IMR-90 (cell line): ENCODE results near the gene IL15RA. TPM values are rescaled to one million over a fixed set of nuclear protein-coding genes. Genes with fewer than 3 reads are reported as not detected.
A peak's percentile ranks its signal among the peaks of the same experiment; 100 is the strongest.

ENCODE experiments used
- ATAC-seq: fragments of 200-7000 bp; cut with Tn5 transposase; 2 replicates; pipeline ENCODE4 v1.9.1; 2020; ENCODE audit warnings: low read depth, mild to moderate bottlenecking, moderate library complexity
- BruUV-seq: library from RNA; stranded (reverse); fragments of 400-500 nt; replicated peaks from 2 replicates; lab custom pipeline; 2021; lab: Mats Ljungman, UMichigan
- CTCF ChIA-PET: fragments of 300-600 bp; formaldehyde crosslinking; extraction: SDS; loops from one replicate; lab custom pipeline; 2021; ENCODE audit warnings: antibody characterized with exemption; lab: Yijun Ruan, JAX
- POLR2A ChIA-PET: fragments of 300-600 bp; sonication (Branson Sonifier 250); formaldehyde crosslinking; loops from one replicate; lab custom pipeline; 2022; ENCODE audit warnings: antibody characterized with exemption; ENCODE audit not compliant: unreplicated experiment; lab: Charles Lee
- DNase-seq: peaks from one replicate; pipeline ENCODE4 v3.0.0; 2013
- H2AFZ ChIP-seq: replicated peaks from 2 replicates; pipeline ENCODE3; 2013; ENCODE audit warnings: low read length, mild to moderate bottlenecking; ENCODE audit not compliant: poor library complexity
- H2AK5ac ChIP-seq: 2 replicates; pipeline ENCODE4 v1.6.1; 2013; ENCODE audit warnings: low read depth, low read length, inconsistent platforms
- H2AK9ac ChIP-seq: replicated peaks from 2 replicates; pipeline ENCODE3; 2013; ENCODE audit warnings: mild to moderate bottlenecking, low read depth, low read length, moderate library complexity; ENCODE audit not compliant: poor library complexity
- H2BK120ac ChIP-seq: 2 replicates; pipeline ENCODE4 v1.6.1; 2013; ENCODE audit warnings: low read depth, low read length, inconsistent platforms
- H2BK15ac ChIP-seq: 3 replicates; pipeline ENCODE4 v1.6.1; 2013; ENCODE audit warnings: low read depth, low read length, inconsistent platforms
- H2BK20ac ChIP-seq: 2 replicates; pipeline ENCODE4 v1.6.1; 2013; ENCODE audit warnings: low read depth, mild to moderate bottlenecking, inconsistent platforms, low read length, moderate library complexity
- H2BK5ac ChIP-seq: 2 replicates; pipeline ENCODE4 v1.6.1; 2013; ENCODE audit warnings: mild to moderate bottlenecking, low read depth, low read length, inconsistent platforms; ENCODE audit not compliant: poor library complexity, severe bottlenecking
- H3K14ac ChIP-seq: replicated peaks from 2 replicates; pipeline ENCODE4 v1.6.1; 2013; ENCODE audit warnings: low read depth, low read length, inconsistent platforms
- H3K18ac ChIP-seq: 2 replicates; pipeline ENCODE4 v1.6.1; 2013; ENCODE audit warnings: low read depth, low read length, control low read depth
- H3K23ac ChIP-seq: 2 replicates; pipeline ENCODE4 v1.6.1; 2013; ENCODE audit warnings: low read depth, low read length, inconsistent platforms
- H3K27ac ChIP-seq: 2 replicates; pipeline ENCODE4 v1.5.1; 2013; ENCODE audit warnings: mild to moderate bottlenecking, control low read depth, low read length; ENCODE audit not compliant: insufficient read depth
- H3K27me3 ChIP-seq: 2 replicates; pipeline ENCODE4 v1.6.1; 2013; ENCODE audit warnings: low read length; ENCODE audit not compliant: control insufficient read depth, insufficient read depth
- H3K36me3 ChIP-seq: 2 replicates; pipeline ENCODE4 v1.6.1; 2013; ENCODE audit warnings: low read length, mixed read lengths; ENCODE audit not compliant: control insufficient read depth, insufficient read depth
- H3K4ac ChIP-seq: 2 replicates; pipeline ENCODE4 v1.6.1; 2013; ENCODE audit warnings: low read depth, low read length, inconsistent platforms
- H3K4me1 ChIP-seq: 2 replicates; pipeline ENCODE4 v1.6.1; 2013; ENCODE audit warnings: low read length, mixed read lengths; ENCODE audit not compliant: control insufficient read depth, insufficient read depth
- H3K4me2 ChIP-seq: 2 replicates; pipeline ENCODE4 v1.6.1; 2013; ENCODE audit warnings: low read depth, mild to moderate bottlenecking, control low read depth, low read length, moderate library complexity
- H3K4me3 ChIP-seq: 2 replicates; pipeline ENCODE4 v1.5.1; 2013; ENCODE audit warnings: low read depth, mild to moderate bottlenecking, control low read depth, low read length, moderate library complexity; ENCODE audit not compliant: insufficient read depth
- H3K56ac ChIP-seq: 2 replicates; pipeline ENCODE4 v1.6.1; 2013; ENCODE audit warnings: low read length, inconsistent platforms; ENCODE audit not compliant: insufficient read depth; ENCODE audit errors: extremely low read depth
- H3K79me1 ChIP-seq, 2 experiments: 2 replicates each; pipeline ENCODE4 v1.6.1; 2013; ENCODE audit warnings: low read length in 2 of 2, inconsistent platforms in 1 of 2, low read depth in 1 of 2
- H3K9ac ChIP-seq: 2 replicates; pipeline ENCODE4 v1.6.1; 2013; ENCODE audit warnings: low read depth, low read length, control low read depth
- H3K9me1 ChIP-seq: 2 replicates; pipeline ENCODE4 v1.6.1; 2013; ENCODE audit warnings: low read length, inconsistent platforms; ENCODE audit not compliant: insufficient read depth
- H3K9me3 ChIP-seq: 2 replicates; pipeline ENCODE4 v1.6.1; 2013; ENCODE audit warnings: low read length; ENCODE audit not compliant: control insufficient read depth, insufficient read depth
- H4K20me1 ChIP-seq: 2 replicates; pipeline ENCODE4 v1.6.1; 2013; ENCODE audit warnings: low read length, inconsistent platforms; ENCODE audit not compliant: insufficient read depth
- H4K5ac ChIP-seq: 2 replicates; pipeline ENCODE4 v1.6.1; 2013; ENCODE audit warnings: mild to moderate bottlenecking, low read depth, low read length, control low read depth
- H4K8ac ChIP-seq, 2 experiments: 2 replicates each; pipeline ENCODE4 v1.6.1; 2013; ENCODE audit warnings: low read depth in 2 of 2, low read length in 2 of 2, control low read depth in 1 of 2, inconsistent platforms in 1 of 2
- H4K91ac ChIP-seq: 2 replicates; pipeline ENCODE4 v1.6.1; 2013; ENCODE audit warnings: low read depth, low read length, inconsistent platforms; ENCODE audit not compliant: insufficient read depth
- CEBPB ChIP-seq: IDR thresholded peaks from 2 replicates; pipeline ENCODE4 v1.6.1; 2012; ENCODE audit warnings: low read depth, low read length, improper control_type of control experiment
- CHD1 ChIP-seq: IDR thresholded peaks from 2 replicates; pipeline ENCODE4 v1.6.1; 2012; ENCODE audit warnings: low read depth, low read length, improper control_type of control experiment
- CTCF ChIP-seq: conservative IDR thresholded peaks from 2 replicates; pipeline ENCODE4 v1.5.1; 2012; ENCODE audit warnings: mild to moderate bottlenecking, low read depth, low read length, improper control_type of control experiment
- ELK1 ChIP-seq: fragments of 150-350 bp; IDR thresholded peaks from 2 replicates; pipeline ENCODE4 v1.6.1; 2016; ENCODE audit warnings: low read depth, mild to moderate bottlenecking, low read length, moderate library complexity, borderline replicate concordance
- MAFK ChIP-seq: IDR thresholded peaks from 2 replicates; pipeline ENCODE4 v1.6.1; 2012; ENCODE audit warnings: low read depth, low read length, improper control_type of control experiment
- MAZ ChIP-seq: IDR thresholded peaks from 2 replicates; pipeline ENCODE4 v1.6.1; 2012; ENCODE audit warnings: low read depth, mild to moderate bottlenecking, low read length, improper control_type of control experiment, moderate library complexity, borderline replicate concordance
- MXI1 ChIP-seq: IDR thresholded peaks from 2 replicates; pipeline ENCODE4 v1.6.1; 2012; ENCODE audit warnings: low read depth, mild to moderate bottlenecking, low read length, moderate library complexity, borderline replicate concordance
- NFE2L2 ChIP-seq: fragments of 150-350 bp; IDR thresholded peaks from 2 replicates; pipeline ENCODE4 v1.6.1; 2016; ENCODE audit warnings: low read depth, mild to moderate bottlenecking, low read length
- RAD21 ChIP-seq: IDR thresholded peaks from 2 replicates; pipeline ENCODE4 v1.6.1; 2012; ENCODE audit warnings: low read length, improper control_type of control experiment
- RCOR1 ChIP-seq: IDR thresholded peaks from 2 replicates; pipeline ENCODE4 v1.6.1; 2012; ENCODE audit warnings: mild to moderate bottlenecking, low read length, improper control_type of control experiment; ENCODE audit not compliant: insufficient replicate concordance
- SMC3 ChIP-seq: fragments of 150-350 bp; IDR thresholded peaks from 2 replicates; pipeline ENCODE4 v1.6.1; 2016; ENCODE audit warnings: low read depth, mild to moderate bottlenecking, antibody characterized with exemption, low read length, moderate library complexity
- USF2 ChIP-seq: fragments of 150-350 bp; IDR thresholded peaks from 2 replicates; pipeline ENCODE4 v1.6.1; 2017; ENCODE audit warnings: mild to moderate bottlenecking, antibody characterized with exemption, low read length, low read depth
- WGBS, 2 experiments: methylation state at CpG; one replicate each; pipeline versions ENCODE4 v1.1.5 to v1.1.7; 2013; ENCODE audit warnings: missing lambda C conversion rate in 2 of 2; ENCODE audit not compliant: insufficient read length in 1 of 2; ENCODE audit errors: extremely low coverage in 2 of 2; 5-methylcytosine and 5-hydroxymethylcytosine counted together
- dilution Hi-C: fragments of 300-500 bp; cut with HindIII; formaldehyde crosslinking; loops from one replicate; pipeline ENCODE4 v1.14.3; 2018; ENCODE audit warnings: low sequenced_read_pairs; ENCODE audit not compliant: unreplicated experiment
- in situ Hi-C: fragments of 300-500 bp; cut with MboI; formaldehyde crosslinking; loops from 3 replicates; pipeline ENCODE4 v1.14.3; 2019; ENCODE audit warnings: low sequenced_read_pairs, inconsistent platforms, mixed read lengths
- intact Hi-C: fragments of 100-400 bp; cut with micrococcal nuclease; formaldehyde crosslinking; loops from 2 replicates; pipeline ENCODE4 v1.10.0; 2022
- polyA plus RNA-seq, 3 experiments: library from polyadenylated mRNA; depleted of rRNA; stranded (reverse); fragments of >200 nt; gene quantifications; 2 replicates each; pipeline ENCODE4 v1.2.3, GENCODE V29; 2012; ENCODE audit warnings: low replicate concordance in 1 of 3
- total RNA-seq: library from RNA; depleted of rRNA; stranded (reverse); fragments of >200 nt; gene quantifications from 2 replicates; pipeline ENCODE4 v1.2.3, GENCODE V29; 2012

The IL15RA gene
- total and polyA plus RNA-seq, 2 of the 4 experiments (the other 2 are of a cell fraction), result 2.0 to 7.6 TPM

GRCh38 chr10:5944389-5945189, 32.8 kb downstream of the IL15RA start:
- H2BK5ac ChIP-seq, result peak overlapping the region; percentile 89
- H4K20me1 ChIP-seq, result no peaks in the 10 kb centered on the region
- H2BK20ac ChIP-seq, result peak overlapping the region; percentile 100
- H3K23ac ChIP-seq, result peak overlapping the region; percentile 86
- intact Hi-C loops, result no loop called here
- no peaks in the 10 kb centered on the region for H3K36me3 ChIP-seq
- peak overlapping the region; percentile 84 for H3K14ac ChIP-seq
- no peak overlapping the region for H3K9ac ChIP-seq
- H4K91ac ChIP-seq, result peak overlapping the region; percentile 100
- peaks cover 26% of the 10 kb centered on the region for H3K4me1 ChIP-seq
- peak overlapping the region; percentile 76 for H4K5ac ChIP-seq
- CTCF ChIA-PET, result interaction anchor here (0.9 kb wide), 1 partner anchor 71 kb away, joined by 4 read pairs; no protein-coding TSS in a partner anchor
- peak overlapping the region; percentile 54 for H3K4me2 ChIP-seq
- dilution Hi-C loops, result no loop called here
- POLR2A ChIA-PET, result interaction anchor here (0.6 kb wide), 1 partner anchor 77 kb away, joined by 3 read pairs; no protein-coding TSS in a partner anchor
- ATAC-seq (peak; percentile 77), DNase-seq (peak; percentile 100)
- no peak overlapping the region for H3K4me3 ChIP-seq
- peak overlapping the region; percentile 99 for H3K4ac ChIP-seq
- H2AFZ ChIP-seq, result peak overlapping the region; percentile 45
- WGBS, 2 experiments, result no CpG with 5 or more reads among the region's 7 CpGs
- peak overlapping the region; percentile 35; the same call in 1 of the 3 replicates for H2BK15ac ChIP-seq
- peak overlapping the region; percentile 69 for H2AK5ac ChIP-seq
- peak overlapping the region; percentile 79 for H2AK9ac ChIP-seq
- peak overlapping the region; percentile 80 for H3K18ac ChIP-seq
- H3K27me3 ChIP-seq, result no peaks in the 10 kb centered on the region
- H4K8ac ChIP-seq, result peak overlapping the region; percentile 17 to 83
- H3K27ac ChIP-seq, result peak overlapping the region; percentile 99
- H3K9me1 ChIP-seq, result peaks cover 19% of the 10 kb centered on the region
- H3K79me1 ChIP-seq, result peaks cover 0 to 23% of the 10 kb centered on the region in 2 experiments; a peak in 3 of 4 replicates
- peak overlapping the region; percentile 69 for H3K56ac ChIP-seq
- no TSS peak for BruUV-seq
- H3K9me3 ChIP-seq, result no peaks in the 10 kb centered on the region
- in situ Hi-C loops, result no loop called here
- H2BK120ac ChIP-seq, result peak overlapping the region; percentile 100
- TF ChIP-seq USF2 (no peak), NFE2L2 (peak; percentile 47; the same call in 1 of the 2 replicates), ELK1 (no peak), MAZ (no peak), RAD21 (peak; percentile 25), CHD1 (0 out of 2 replicates have a peak, but pooled peaks have one; percentile 27), MXI1 (no peak), MAFK (peak; percentile 20; the same call in 1 of the 2 replicates), CEBPB (0 out of 2 replicates have a peak, but pooled peaks have one; percentile 30), RCOR1 (peak; percentile 44), CTCF (no peak), SMC3 (no peak)
